Natural killer cell treated with Interleukin-12 subunit alpha and Interleukin-12 subunit beta and Interleukin-15 and Interleukin-18, amount 100 ng/mL, for 72 hours (primary cell): ENCODE results near the gene RTCA. TPM values are rescaled to one million over a fixed set of nuclear protein-coding genes. Genes with fewer than 3 reads are reported as not detected.
"Not testable (repeated sequence)": the region's sequence is repeated elsewhere in the genome, so short reads cannot be mapped to it uniquely, and the experiment has no call there.

ENCODE experiments used
- ATAC-seq, 2 donors: fragments of 150-1000 bp; cut with Tn5 transposase in 1 of 2; sonication (Bioruptor Pico), chemical (Tn5 transposase) in 1 of 2; 2 replicates each; pipeline ENCODE4 v1.10.0; 2021
- DNase-seq: peaks from one replicate; pipeline ENCODE4 v3.0.0; 2022; ENCODE audit warnings: low spot score
- H3K27ac Mint-ChIP-seq, 2 donors: 1 replicate in 1 of 2; 2 replicates in 1 of 2; pipeline ENCODE4 v1.8.0; 2022; ENCODE audit warnings: mixed read lengths in 2 of 2, mild to moderate bottlenecking in 1 of 2, moderate library complexity in 1 of 2
- H3K27me3 Mint-ChIP-seq, 2 donors: 1 replicate in 1 of 2; 2 replicates in 1 of 2; pipeline ENCODE4 v1.8.0; 2022; ENCODE audit warnings: mixed read lengths in 2 of 2
- H3K36me3 Mint-ChIP-seq: one replicate; pipeline ENCODE4 v1.8.0; 2022; ENCODE audit warnings: mixed read lengths
- H3K4me1 Mint-ChIP-seq, 2 donors: 1 replicate in 1 of 2; 2 replicates in 1 of 2; pipeline ENCODE4 v1.8.0; 2022; ENCODE audit warnings: low read depth in 2 of 2, mixed read lengths in 2 of 2, mild to moderate bottlenecking in 1 of 2
- H3K4me3 Mint-ChIP-seq: one replicate; pipeline ENCODE4 v1.8.0; 2022; ENCODE audit warnings: mixed read lengths
- H3K9me3 Mint-ChIP-seq: 2 replicates; pipeline ENCODE4 v1.8.0; 2022; ENCODE audit warnings: mixed read lengths
- total RNA-seq, 2 donors: library from RNA; stranded (reverse); gene quantifications; one replicate each; pipeline ENCODE4 v1.2.3, GENCODE V29; 2022

The RTCA gene
- total RNA-seq, 2 donors from 2014 or later, result 65.2 to 71.5 TPM

DNA sequence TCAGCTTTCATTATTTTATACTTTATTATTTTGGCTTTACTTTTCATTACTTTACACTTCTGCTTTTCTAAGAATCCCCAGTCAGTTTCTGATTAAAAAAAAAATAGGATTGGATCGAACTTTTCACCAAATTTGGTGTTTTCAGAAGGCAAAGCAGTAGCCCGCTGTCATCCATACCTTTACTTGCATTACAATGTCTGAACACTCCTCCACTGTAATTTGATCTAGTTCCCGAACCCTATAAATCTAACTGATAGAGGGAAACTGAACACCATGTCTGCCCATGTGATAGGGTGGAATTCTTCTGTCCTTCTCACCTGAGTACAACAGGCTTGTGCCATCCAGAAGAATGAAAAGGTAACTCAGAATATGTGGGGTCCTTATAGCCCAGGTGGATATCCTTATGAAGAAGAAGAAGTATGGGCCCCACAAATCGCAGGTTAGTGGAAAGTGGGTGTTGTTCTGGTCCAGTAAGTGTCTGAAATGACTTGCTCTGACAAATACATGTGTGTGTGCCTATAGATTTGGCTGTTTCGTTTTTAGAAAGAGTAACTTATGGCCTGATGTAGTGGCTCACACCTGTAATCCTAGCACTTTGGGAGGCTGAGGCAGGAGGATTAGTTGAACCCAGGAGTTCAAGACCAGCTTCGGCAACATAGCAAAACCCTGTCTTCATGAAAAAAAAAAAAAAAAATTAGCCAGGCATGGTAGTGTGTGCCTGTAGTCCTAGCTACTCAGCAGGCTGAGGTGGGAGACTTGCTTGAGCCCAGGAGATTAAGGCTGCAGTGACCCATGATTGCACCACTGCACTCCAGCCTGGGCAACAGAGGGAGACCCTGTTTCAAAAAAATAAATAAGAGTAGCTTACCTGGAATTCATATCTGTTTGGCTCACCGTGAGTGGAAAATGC is 59.7 kb downstream of the RTCA start:
- Mint-ChIP-seq H3K36me3 (no peaks in the 10 kb centered on the region), H3K4me3 (no peak overlapping the region), H3K27ac (no peak overlapping the region), H3K4me1 (no peaks in the 10 kb centered on the region), H3K9me3 (no peaks in the 10 kb centered on the region), H3K27me3 (no peaks in the 10 kb centered on the region)
- DNase-seq (no peak), ATAC-seq (no peak)

GRCh38 chr1:100326325-100326670 is 60.3 kb downstream of the RTCA start:
- not testable (repeated sequence) for DNase-seq, ATAC-seq, H3K27ac Mint-ChIP-seq, H3K9me3 Mint-ChIP-seq, H3K36me3 Mint-ChIP-seq, H3K4me1 Mint-ChIP-seq, H3K27me3 Mint-ChIP-seq, H3K4me3 Mint-ChIP-seq

- H3K9me3 Mint-ChIP-seq, result no peaks in the 10 kb centered on the region
- DNase-seq (no peak), ATAC-seq (no peak)
- H3K36me3 Mint-ChIP-seq, result no peaks in the 10 kb centered on the region
- H3K27me3 Mint-ChIP-seq, result no peaks in the 10 kb centered on the region
- no peak overlapping the region for H3K4me3 Mint-ChIP-seq
- H3K4me1 Mint-ChIP-seq, result no peaks in the 10 kb centered on the region
- H3K27ac Mint-ChIP-seq, result no peak overlapping the region
Observed at GRCh38 chr1:100328133-100328532, 62.1 kb downstream of the RTCA start.

GRCh38 chr1:100331146-100331545 is 65.1 kb downstream of the RTCA start:
- DNase-seq, result not testable (repeated sequence)

GRCh38 chr1:100332331-100332730 is 66.3 kb downstream of the RTCA start:
- Mint-ChIP-seq H3K4me1 (no peaks in the 10 kb centered on the region), H3K36me3 (no peaks in the 10 kb centered on the region), H3K9me3 (no peaks in the 10 kb centered on the region), H3K27me3 (no peaks in the 10 kb centered on the region), H3K27ac (no peak overlapping the region), H3K4me3 (no peak overlapping the region)
- no peak for ATAC-seq
- no peak for DNase-seq

More at GRCh38 chr1:100331146-100331545, 65.1 kb downstream of the RTCA start:
- H3K36me3 Mint-ChIP-seq, H3K9me3 Mint-ChIP-seq, H3K27ac Mint-ChIP-seq, H3K27me3 Mint-ChIP-seq, H3K4me3 Mint-ChIP-seq, ATAC-seq, H3K4me1 Mint-ChIP-seq: not testable (repeated sequence)

DNA sequence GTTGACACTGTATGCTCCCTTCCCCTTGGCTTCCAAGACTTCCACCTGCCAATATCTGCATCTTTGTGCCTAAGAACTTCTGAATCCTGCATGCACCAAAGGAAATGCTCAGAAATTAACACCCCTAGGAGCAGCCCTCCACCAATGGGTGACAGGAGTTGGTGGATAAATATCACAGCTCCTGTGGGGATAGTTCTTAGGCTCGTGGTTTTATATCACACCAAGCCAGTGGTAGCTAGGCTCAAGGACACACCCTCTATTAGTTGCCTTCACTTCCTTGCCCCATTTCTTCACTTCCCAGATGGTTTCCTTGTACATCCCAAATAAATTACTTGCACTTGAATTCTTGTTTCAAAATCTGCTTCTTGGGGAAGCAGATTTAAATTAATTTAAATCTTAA is 69.4 kb downstream of the RTCA start:
- H3K4me1 Mint-ChIP-seq, result no peaks in the 10 kb centered on the region
- H3K27ac Mint-ChIP-seq, result no peak overlapping the region
- no peak for DNase-seq
- no peak for ATAC-seq
- H3K36me3 Mint-ChIP-seq, result no peaks in the 10 kb centered on the region
- H3K9me3 Mint-ChIP-seq, result no peaks in the 10 kb centered on the region
- no peaks in the 10 kb centered on the region for H3K27me3 Mint-ChIP-seq
- H3K4me3 Mint-ChIP-seq, result no peak overlapping the region

DNA sequence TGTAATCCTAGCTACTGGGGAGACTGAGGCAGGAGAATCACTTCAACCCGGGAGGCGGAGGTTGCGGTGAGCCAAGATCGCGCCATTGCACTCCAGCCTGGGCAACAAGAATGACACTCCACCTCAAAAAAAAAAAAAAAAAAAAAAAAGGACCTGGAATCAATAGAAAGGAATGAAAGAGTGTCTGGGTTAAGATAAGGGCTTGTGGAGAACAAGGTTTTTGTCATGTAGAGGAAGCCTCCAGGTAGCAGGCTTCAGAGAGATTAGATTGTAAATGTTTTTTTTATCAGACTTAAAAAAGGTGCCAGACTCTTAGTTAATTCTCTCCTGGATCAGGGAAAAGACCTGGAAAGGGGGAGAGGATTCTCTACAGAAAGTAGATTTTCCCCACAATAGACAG is 71.9 kb downstream of the RTCA start:
- H3K9me3 Mint-ChIP-seq, H3K4me3 Mint-ChIP-seq, H3K27me3 Mint-ChIP-seq, H3K36me3 Mint-ChIP-seq, H3K27ac Mint-ChIP-seq, DNase-seq, H3K4me1 Mint-ChIP-seq, ATAC-seq: not testable (repeated sequence)

DNA sequence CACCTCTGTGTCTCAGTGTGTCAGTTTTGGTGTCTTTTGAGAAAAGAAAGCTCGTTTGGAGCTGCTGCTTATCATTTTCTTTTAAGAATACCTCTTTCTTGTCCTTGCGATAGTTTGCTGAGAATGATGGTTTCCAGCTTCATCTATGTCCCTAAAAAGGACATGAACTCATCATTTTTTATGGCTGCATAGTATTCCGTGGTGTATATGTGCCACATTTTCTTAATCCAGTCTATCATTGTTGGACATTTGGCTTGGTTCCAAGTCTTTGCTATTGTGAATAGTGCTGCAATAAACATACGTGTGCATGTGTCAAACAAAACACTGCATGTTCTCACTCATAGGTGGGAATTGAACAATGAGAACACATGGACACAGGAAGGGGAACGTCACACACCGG is 73.7 kb downstream of the RTCA start:
- not testable (repeated sequence) for DNase-seq, H3K27me3 Mint-ChIP-seq, ATAC-seq, H3K4me3 Mint-ChIP-seq, H3K4me1 Mint-ChIP-seq, H3K27ac Mint-ChIP-seq, H3K36me3 Mint-ChIP-seq, H3K9me3 Mint-ChIP-seq

DNA sequence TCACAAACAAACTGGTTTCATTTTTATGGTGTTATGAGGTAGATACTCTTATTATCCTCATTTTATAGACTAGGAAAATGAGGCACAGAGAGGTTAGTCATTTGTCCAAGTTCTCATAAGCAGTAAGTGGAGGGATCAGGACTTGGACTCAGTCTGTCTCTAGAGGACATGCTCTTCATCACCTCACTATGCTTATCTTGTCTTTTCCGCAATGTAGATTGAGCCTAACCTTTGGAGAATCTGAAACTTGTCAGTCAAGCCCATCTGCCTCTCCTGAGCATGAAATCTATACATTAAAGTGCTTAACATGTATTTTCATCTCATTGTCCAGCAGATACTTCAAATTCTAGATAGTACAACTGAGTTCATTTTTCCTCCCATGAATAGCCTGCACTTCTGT is 74.5 kb downstream of the RTCA start:
- ATAC-seq (no peak), DNase-seq (no peak)
- Mint-ChIP-seq H3K27me3 (no peaks in the 10 kb centered on the region), H3K36me3 (no peaks in the 10 kb centered on the region), H3K4me1 (no peaks in the 10 kb centered on the region), H3K27ac (no peak overlapping the region), H3K9me3 (no peaks in the 10 kb centered on the region), H3K4me3 (no peak overlapping the region)

GRCh38 chr1:100342348-100342747 is 76.3 kb downstream of the RTCA start:
- DNase-seq (no peak), ATAC-seq (no peak)
- Mint-ChIP-seq H3K4me1 (no peaks in the 10 kb centered on the region), H3K9me3 (no peaks in the 10 kb centered on the region), H3K4me3 (no peak overlapping the region), H3K27me3 (no peaks in the 10 kb centered on the region), H3K27ac (no peak overlapping the region), H3K36me3 (no peaks in the 10 kb centered on the region)

Other genes starting within 250 kb of the RTCA start
- gene SASS6, start 133.3 kb upstream of the RTCA start, total RNA-seq, result 10 to 100 TPM in 1 of 2 donors, 1 to 10 TPM in 1; 8.3 to 14.8 TPM
- 10 to 100 TPM; 19.2 to 21.0 TPM for gene TRMT13, start 133.1 kb upstream of the RTCA start, total RNA-seq
- under 1 TPM; 0.50 to 1.00 TPM for gene LRRC39, start 88.0 kb upstream of the RTCA start, total RNA-seq
- 10 to 100 TPM in 1 of 2 donors, 1 to 10 TPM in 1; 9.3 to 12.8 TPM for gene DBT, start 16.4 kb upstream of the RTCA start, total RNA-seq
- 10 to 100 TPM; 15.0 to 26.9 TPM for gene CDC14A, start 86.3 kb downstream of the RTCA start, total RNA-seq